HG02884 (cell line): ENCODE results near the gene MICAL2.

Source experiments
- ATAC-seq: cut with Tn5 transposase; IDR thresholded peaks from one replicate; pipeline ENCODE4 v1.9.1; 2021; ENCODE audit warnings: mild to moderate bottlenecking, moderate library complexity; ENCODE audit not compliant: unreplicated experiment

MICAL2 gene

DNA sequence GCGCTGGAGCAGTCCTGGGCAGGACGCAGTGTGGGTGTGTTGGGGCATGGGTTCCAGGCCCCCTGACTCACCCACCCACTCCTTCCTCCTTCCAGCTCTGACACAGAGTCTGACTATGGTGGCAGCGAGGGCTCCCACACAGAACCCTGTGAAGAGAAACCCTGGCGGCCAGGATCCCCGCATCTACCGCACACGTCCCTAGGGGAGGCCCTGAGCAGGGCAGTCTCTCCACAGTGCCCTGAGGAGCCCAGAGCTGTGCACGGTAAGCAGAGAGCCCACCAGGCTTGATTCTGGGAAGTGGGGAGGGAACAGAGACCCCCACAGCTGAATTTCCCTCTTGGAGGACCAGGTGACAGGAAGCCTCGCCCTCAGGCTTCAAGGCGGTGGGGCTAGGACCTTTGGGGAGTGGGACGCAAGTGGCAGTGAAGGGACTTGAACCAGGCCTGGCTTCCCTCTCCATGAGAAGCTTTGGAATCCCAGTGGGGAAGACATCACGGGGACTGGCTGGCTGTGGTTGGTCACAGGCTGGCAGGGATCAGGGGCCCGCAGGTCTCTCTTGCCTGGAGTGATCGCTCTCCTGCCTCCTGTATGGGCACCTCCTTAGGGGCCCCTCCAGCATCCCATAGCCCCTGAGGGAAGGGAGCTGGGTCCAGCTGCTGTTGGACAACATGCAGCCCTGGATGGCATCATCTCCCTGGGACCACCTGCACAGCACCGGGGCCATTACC is 170.6 kb downstream of the MICAL2 start:
- no peak for ATAC-seq

DNA sequence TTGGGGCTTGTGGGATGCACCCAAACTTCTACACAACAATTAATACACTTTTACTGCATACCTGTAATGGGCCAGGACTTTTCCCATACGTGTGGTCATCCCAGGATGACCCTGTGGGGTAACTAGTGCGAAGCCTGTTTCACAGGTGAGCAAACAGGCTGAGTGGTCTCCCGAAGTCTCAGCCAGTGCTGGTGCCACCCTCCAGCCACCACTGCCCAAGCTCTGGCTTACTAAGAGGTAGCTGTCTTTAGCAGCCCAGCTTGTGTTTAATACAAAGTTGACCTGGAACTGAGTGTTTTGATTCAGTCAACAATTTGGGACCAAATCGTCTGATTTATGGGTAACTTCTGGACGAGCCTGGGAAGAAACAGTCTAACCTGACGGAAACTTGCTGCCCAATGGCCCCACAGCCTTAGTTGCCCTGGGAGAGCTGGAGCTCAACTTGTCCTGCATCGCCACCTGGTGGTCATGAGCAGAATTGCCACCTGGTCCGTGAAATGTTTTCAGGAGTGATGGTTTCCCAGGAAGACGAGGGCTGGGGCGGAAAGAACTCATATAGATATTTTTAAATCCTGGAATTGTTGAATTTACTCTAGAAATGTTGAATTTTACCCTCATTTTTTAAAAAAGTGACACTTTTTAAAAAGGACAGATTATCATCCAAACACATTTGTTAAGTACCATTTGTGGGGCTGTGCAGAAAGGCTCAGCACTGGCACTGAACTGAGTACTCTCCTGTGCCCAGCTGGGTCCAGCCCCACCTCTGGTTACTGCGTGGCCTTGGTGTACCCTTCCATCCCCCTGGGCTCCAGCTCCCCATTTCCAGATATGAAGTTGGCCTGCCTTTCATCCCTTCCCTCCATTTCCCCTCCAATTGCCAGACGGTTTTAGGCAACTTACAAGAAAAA is 171.4 kb downstream of the MICAL2 start:
- ATAC-seq = no peak

DNA sequence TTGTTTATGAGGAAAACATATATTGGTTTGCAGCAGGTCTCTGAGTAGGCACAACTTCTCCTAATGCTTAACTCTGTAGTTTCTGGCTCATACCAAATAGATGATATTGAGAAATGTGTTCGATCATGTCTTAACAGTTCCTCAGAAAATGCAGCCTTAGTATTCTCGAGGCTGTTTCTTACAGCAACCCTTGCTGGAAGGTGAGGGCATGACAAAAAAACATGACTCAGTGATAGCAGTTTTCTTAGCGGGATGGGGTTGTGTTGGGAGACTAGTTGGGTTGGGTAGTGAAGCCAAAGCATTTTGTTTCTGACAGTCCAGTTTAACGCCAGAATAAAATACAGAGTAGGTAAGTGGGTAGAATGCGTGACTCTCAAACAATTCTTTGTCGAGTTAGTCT is 172.3 kb downstream of the MICAL2 start:
- ATAC-seq = no peak

DNA sequence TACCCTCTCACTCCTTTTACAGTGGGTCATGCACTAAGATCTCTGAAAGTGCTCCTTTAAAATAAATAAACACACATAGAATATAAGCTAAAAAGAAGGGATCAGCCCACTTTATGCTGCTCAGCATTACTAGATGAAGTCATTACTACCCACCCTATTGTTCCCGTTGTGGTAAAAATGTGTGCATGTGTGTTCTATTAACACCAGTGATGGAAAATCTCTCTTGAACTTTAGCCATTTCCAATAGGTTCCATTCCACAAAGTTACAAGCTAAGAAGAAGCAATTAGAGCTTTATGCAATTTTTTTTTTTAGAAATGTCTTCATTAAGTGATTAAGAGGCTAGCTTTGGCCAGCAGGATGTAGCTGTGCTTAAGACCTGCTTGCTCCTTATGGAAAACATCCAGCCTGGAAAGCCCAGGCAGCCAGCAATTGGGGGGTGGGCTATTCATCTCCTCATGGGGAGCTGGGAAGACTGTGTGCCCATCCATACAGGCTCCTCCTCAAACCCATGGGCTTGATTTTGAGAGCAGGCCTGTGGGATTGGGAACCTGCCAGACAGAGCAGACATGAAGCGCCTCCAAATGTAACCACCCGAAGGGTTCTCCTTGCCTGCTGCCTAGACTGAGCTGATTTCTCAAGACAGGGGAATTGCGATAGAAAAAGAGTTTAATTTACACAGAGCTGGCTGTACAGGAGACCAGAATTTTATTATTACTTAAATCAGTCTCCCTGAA is 174.1 kb downstream of the MICAL2 start:
- no peak for ATAC-seq

DNA sequence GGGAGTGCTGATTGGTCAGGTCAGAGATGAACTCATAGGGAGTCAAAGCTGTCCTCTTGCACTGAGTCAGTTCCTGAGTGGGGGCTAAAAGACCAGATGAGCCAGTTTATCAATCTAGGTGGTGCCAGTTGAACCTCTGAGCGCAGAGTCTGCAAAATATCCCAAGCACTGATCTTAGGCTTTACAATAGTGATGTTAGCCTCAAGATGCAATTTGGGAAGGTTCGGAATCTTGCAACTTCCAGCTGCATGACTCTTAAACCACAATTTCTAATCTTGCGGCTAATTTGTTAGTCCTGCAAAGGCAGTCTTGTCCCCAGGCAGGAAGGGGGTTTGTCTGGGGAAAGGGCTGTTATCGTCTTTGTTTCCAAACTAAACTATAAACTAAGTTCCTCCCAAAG is 174.7 kb downstream of the MICAL2 start:
- ATAC-seq = no peak

DNA sequence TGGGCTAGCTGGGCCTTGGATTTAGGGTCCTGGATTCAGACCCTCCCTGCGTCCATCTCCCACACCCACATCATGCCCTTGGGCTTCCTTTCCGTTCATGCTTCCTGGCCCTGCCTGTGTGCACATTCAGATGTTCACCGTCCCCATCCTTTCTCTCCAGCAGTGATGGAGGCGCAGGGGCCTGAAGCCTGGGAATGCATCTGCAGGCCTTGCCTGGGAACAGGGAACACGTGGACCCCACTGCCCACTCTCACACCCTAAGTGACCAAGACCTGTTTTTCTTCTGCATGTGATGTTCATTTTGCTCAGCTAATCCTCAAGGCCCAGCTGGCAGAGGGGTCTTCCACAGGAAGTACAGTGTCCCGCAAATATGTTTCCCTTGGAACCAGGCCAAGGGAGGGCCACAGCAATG is 175.4 kb downstream of the MICAL2 start:
- ATAC-seq = no peak

DNA sequence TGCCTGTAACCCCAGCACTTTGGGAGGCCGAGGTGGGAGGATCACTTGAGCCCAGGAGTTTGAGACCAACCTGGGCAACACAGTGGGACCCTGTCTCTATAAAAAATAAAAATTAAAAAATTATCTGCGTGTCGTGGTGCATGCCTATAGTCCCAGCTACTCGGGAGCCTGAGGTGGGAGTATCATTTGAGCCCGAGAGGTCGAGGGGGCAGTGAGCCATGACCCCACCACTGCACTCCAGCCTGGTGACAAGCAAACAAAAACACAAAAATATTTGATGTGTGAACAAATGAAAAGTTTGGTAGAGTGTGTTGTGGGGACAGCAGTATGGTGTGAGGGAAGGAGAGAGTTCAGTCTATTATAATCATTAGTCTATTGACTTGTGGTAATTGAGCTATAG is 176.2 kb downstream of the MICAL2 start:
- ATAC-seq = no peak

DNA sequence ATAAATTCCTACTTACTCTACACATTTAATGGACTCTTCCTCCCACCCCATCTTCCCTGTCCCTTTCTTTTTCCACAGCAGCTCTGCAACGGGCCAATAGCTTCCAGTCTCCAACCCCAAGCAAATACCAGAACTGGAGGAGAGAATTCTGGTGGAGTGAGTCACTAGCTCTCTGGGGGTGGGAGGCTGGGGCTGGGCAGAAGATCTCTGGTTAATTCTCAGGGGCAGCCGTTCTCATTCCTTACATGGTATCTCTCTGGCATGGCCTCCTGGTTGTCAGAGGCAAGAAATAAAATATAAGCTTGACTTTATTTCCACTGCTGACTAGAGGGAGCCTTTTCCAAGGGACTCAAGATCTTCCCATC is 176.6 kb downstream of the MICAL2 start:
- ATAC-seq = no peak

DNA sequence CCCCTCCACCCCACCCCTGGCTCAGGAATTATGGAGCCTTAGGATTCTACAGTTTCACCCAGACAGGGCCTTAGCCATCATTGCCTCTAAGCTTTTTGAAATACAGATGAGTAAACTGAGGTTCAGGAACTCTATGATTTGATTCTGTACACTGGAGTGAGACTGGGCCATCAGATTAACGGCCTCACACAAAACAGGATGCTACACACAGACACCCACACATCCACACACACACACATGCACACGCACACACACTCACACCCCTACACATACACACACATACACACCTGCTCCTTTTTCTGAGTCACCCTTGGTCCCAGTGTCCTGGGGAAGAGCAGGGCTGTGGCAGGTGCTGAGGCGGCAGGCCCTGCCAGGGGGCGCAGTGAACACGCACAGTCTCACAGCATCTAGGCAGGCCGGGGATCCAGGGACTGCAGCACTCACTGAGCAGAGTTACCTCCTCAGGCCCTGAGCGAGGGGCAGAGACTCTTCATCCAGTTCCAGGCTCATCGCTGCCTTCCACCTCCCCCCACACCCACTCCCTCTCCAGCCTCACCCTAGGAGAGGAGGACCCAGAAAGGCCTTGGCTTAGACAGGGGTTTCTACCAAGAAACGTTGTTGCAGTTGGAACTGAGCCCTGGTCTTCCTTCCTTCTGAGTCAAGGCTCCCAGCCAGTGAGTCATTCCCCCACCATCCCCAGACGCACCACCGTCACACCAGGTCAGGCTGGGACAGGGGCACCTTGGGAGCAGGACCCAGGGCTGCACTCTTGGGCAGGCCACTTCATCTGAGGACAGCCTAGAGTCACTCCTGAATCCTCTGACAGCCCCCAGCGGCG is 177.2 kb downstream of the MICAL2 start:
- no peak for ATAC-seq

DNA sequence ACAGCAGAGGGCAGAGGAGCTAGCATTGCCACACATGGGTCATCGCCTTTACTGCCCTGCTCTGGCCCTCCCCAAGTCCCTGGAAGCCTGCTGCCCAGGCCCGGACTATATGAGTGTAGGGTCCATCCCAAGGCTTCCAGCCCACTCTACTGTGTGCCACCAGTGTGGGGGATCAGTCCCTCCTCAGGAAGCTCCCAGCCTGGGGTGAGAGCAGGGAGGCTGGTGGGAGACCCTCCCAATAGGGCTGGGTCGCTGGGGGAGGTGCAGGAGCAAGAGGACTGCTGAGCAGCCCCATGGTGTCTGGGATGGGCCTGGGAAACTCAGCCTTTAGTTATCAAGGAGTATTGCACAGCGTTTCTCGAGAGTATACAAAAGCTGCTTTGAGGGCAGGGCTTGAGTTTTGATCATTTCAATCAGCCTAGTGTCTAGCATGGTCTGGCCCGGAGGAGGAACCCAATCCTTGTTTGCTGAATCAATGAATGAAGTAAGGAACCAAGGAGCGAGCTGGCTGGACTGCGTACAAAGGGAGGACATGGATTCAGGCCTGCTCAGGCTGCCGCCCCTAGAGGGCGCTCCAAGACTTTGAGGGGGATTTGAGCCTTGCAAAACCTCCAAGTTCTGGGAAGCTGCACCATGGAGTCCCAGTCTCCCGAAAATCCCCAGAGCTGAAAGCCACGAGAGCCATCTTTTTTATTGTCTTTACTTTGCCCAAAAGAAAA is 178.0 kb downstream of the MICAL2 start:
- ATAC-seq = no peak

DNA sequence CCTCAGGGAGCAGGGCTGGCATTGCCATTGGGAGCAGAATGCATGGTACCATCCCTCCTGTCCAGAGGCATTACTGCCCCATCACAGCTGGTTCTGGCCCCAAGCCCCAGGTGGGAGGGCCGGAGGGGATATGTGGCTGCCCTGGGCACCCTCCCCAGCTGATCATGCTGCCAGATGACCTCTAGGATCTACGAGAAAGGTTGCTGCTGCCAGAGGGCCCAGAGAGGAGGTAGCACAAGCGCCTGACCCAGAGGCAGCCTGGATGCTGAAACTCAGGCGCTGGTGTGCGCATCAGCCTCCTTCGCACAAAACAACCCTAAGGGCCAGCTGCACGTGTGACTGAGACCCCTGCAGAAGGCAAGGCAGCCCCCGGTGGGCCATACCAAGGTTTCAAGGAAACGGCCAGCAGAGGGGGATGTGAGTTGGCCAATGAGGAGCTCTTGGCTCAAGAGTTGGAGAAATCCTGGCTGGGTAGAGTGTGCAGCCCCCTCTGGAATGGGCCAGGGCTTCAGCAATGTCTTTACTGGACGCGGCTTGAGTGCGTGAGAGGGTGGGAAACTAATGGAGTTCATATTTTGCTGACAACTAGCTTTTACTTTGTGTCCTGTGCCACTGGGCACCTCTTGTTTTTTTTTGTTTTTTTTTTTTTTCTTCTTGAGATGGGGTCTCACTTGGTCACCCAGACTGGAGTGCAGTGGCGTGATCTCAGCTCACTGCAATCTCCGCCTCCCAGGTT is 178.7 kb downstream of the MICAL2 start:
- ATAC-seq = no peak

DNA sequence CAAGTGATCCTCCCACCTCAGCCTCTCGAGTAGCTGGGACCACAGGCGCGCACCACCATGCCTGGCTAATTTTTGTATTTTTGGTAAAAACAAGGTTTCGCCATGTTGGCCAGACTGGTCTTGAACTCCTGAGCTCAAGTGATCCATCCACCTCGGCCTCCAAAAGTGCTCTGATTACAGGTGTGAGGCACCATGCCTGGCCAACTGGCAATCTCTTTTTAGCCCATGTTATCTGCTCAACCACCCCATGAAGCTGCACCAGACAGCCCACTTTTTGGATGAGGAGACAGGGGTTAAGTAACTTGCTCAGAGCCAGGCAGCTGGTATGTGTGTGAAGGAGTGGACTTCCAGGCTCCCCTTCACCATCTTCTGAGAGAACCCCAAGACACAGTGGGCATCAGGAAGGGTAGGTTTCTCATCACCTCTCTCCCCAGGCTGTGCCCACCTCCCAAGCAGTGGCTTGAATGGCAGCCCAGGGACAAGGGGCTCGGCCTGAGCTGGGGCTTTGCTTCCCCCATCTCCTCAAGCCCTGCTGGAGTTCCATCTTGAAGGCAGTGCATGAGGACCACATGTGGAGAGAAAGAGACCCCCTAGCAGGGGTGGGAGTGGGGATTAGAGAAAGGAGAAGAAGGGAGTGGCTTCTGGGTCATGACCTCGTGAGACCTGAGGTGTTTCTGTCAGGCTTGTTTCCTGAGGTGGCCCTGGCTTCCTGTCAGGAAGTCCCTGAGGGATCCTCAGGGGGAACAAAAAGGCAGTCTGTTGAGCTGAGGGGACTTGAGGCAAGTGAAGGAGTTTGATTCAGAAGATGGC is 179.5 kb downstream of the MICAL2 start:
- ATAC-seq = no peak

DNA sequence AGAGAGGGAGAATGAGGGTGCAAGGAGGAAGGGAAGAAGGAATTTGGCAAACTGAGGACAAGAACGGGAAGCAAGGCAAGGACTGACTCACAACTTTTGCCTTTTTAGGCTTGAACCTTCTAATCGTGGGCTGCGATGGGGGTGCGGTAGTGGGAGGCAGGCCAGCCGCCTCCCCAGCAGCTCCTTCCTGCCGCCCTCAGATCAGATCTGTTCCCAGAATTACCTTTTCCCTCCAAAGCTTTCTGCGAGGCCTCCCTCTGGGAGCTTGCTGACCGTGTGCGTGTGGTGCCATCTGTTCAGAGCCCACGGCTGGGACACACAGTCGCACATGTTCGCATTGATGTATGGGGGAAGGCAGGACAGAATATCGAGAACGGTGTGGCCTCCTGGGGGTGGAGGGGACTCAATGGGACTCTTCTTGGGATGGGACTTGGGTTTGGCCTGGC is 180.1 kb downstream of the MICAL2 start:
- no peak for ATAC-seq

DNA sequence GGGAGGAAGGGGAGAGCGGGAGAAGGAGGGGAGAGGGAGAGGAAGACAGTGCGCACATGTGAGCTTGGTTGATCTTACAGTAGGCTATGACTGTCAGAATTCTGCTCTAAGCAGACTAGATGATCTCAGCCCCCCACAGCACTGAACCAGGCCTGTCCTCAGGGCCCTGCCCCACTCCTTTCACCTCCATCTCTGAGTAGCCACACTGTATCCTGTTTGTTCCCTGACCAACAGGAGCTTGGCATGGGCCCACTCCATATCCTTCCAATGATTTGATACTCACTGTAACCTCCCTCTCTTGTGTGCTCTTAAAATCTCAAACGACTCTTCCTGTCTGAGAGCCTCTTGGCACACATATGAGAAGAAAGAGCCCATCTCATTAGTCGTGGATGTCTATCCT is 180.9 kb downstream of the MICAL2 start:
- no peak for ATAC-seq

DNA sequence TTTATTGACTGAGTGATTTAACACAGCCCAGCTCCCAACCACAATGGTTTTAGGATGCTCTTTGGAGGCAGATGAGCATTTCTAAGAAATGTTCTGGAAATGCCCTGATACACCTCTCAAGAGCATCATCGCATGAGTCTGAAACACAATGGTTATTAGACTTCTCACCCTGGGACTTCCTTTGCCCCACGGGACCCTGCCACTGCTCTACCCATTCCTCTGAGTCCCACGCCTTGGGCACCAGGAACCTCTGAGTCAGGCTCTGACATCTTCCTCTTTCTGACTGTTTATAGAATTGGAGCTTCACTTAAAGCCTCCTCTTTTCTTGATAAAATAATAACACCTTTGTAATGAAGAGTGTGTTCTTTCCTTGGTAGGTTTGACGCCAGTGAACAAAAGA is 181.4 kb downstream of the MICAL2 start:
- no peak for ATAC-seq

DNA sequence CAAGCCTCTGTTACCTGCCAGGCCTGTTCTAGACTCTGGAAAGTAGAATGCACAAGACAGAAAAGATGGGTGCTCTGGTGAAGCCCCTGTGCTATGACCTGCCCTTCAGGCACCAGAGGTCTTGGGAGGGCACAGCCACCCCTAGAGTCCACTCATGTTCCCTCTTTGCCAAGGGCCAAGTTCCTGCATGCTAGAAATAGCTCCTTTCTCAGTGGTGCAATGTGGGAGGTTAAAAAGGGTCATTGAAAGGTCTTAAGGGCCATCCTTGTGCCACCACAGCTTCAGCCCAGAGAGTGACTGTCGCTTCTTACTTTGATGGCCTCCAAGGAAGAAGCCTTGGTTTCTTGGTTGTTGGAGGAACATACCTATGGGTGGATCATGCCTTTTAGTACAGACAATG is 182.4 kb downstream of the MICAL2 start:
- no peak for ATAC-seq

DNA sequence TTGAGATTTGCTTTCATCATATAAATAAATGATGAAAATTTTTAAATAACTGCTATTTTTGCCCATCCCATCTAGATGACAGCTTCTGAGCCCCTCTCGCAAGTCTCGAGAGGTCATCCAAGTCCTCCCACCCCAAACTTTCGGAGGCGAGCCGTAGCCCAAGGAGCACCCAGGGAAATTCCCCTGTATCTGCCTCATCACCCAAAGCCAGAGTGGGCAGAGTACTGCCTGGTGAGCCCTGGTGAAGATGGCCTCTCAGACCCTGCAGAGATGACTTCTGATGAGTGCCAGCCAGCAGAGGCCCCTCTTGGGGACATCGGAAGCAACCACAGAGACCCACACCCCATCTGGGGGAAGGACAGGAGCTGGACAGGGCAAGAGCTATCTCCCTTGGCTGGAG is 183.1 kb downstream of the MICAL2 start:
- ATAC-seq = no peak

DNA sequence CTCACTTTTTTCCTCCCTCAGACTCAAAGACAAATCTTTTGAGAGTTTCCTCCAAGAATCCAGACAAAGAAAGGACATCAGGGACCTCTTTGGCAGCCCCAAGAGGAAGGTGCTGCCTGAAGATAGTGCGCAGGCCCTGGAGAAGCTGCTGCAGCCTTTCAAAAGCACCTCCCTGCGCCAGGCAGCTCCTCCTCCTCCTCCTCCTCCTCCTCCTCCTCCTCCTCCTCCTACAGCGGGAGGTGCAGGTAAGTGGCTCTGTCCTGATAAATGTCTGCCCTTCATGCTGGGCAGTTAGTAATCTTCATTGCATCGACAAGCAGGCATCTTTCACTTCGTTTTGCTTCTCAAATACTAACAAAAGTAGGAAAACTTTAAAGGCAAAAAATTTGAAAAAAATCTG is 184.2 kb downstream of the MICAL2 start:
- ATAC-seq = no peak

DNA sequence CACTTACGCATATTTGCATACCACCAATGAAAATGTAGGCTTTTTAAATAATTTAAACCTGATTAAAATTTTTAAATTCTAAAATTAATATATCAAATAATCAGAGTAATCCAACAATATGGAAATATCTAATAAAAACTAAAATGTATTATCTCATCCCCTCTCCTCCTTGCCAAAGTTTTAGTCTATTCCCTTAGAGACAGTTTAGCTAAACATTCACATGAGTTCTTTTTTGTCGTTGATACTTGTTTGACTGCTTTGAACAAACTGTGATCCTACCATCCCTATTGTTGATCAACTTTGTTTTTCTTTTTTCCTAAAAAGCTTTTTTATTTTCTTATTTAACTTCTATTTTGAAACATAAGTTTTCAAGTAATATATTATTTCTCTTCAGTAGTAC is 185.6 kb downstream of the MICAL2 start:
- ATAC-seq = no peak
